GM23338 (cell line): ENCODE results near the gene SULF2.

Experiments
- CREB1 ChIP-seq: fragments of 250-450 bp; sonication (Bioruptor Pico); IDR thresholded peaks from 2 replicates; pipeline ENCODE4 v1.5.0; 2020; ENCODE audit warnings: low read depth, mild to moderate bottlenecking, moderate library complexity
- EZH2 ChIP-seq: fragments of 200-600 bp; sonication (generic); IDR thresholded peaks from one replicate; pipeline ENCODE4 v1.8.0; 2017; ENCODE audit warnings: antibody characterized with exemption, mild to moderate bottlenecking, low read depth; ENCODE audit not compliant: unreplicated experiment
- EZH2phosphoT487 ChIP-seq: fragments of 200-600 bp; sonication (generic); IDR thresholded peaks from one replicate; pipeline ENCODE4 v1.8.1; 2018; ENCODE audit warnings: antibody characterized with exemption; ENCODE audit not compliant: unreplicated experiment
- JUNB ChIP-seq: IDR thresholded peaks from one replicate; pipeline ENCODE4 v1.6.1; 2016; ENCODE audit warnings: antibody characterized with exemption; ENCODE audit not compliant: unreplicated experiment
- NANOG ChIP-seq: IDR thresholded peaks from 2 replicates; pipeline ENCODE4 v1.6.1; 2016; ENCODE audit warnings: antibody characterized with exemption, borderline replicate concordance
- POLR2AphosphoS5 ChIP-seq: IDR thresholded peaks from 2 replicates; pipeline ENCODE4 v1.6.1; 2016; ENCODE audit warnings: antibody characterized with exemption, low read depth
- STAT1 ChIP-seq: IDR thresholded peaks from one replicate; pipeline ENCODE4 v1.6.1; 2016; ENCODE audit warnings: antibody characterized with exemption; ENCODE audit not compliant: unreplicated experiment
- ZNF114 ChIP-seq: fragments of 250-450 bp; sonication (Bioruptor Pico); IDR thresholded peaks from 2 replicates; pipeline ENCODE4 v1.5.0; 2020; ENCODE audit warnings: mild to moderate bottlenecking, moderate library complexity
- ZNF331 ChIP-seq: fragments of 250-450 bp; sonication (Bioruptor Pico); IDR thresholded peaks from 2 replicates; pipeline ENCODE4 v1.5.0; 2020; ENCODE audit warnings: low read depth, mild to moderate bottlenecking, moderate library complexity
- TF ChIP-seq, protein P1 (sequence below), 2 experiments: fragments of 200-600 bp in 1 of 2; sonication (generic) in 1 of 2; conservative IDR thresholded peaks; 2 replicates each; pipeline versions ENCODE4 v1.5.1 to v1.6.1; 2016 to 2017; ENCODE audit warnings: antibody characterized with exemption in 2 of 2, low read depth in 2 of 2, mild to moderate bottlenecking in 2 of 2, moderate library complexity in 1 of 2
- TF ChIP-seq, protein P2 (sequence below): fragments of 250-450 bp; sonication (Bioruptor Pico); IDR thresholded peaks from 2 replicates; pipeline ENCODE4 v1.5.0; 2020; ENCODE audit warnings: mild to moderate bottlenecking, moderate library complexity
- TF ChIP-seq, protein P3 (sequence below): IDR thresholded peaks from one replicate; pipeline ENCODE4 v1.6.1; 2018; ENCODE audit warnings: antibody characterized with exemption; ENCODE audit not compliant: unreplicated experiment
- TF ChIP-seq, protein P4 (sequence below): IDR thresholded peaks from 2 replicates; pipeline ENCODE4 v1.6.1; 2016; ENCODE audit warnings: antibody characterized with exemption

DNA sequence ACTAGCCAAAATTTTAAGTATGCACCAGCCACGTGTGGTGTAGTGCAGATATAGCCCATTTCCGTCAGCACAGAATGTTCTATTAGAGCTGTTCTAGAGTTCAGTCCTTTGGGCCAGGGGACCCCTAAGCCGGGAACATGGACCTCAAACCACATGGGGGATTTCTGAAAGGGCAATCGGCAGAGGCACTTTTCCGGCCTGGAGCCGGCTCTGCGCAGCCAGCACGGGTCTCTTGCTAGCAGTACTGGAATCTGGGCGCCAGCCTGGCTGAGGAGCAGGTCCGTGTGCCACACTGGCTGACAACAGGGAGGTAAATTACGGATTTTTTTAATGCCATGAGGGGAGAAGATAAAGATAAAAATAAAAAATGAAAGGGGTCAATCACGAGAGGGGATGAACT is 120.5 kb downstream of the SULF2 start:
- TF ChIP-seq, protein P1, sequence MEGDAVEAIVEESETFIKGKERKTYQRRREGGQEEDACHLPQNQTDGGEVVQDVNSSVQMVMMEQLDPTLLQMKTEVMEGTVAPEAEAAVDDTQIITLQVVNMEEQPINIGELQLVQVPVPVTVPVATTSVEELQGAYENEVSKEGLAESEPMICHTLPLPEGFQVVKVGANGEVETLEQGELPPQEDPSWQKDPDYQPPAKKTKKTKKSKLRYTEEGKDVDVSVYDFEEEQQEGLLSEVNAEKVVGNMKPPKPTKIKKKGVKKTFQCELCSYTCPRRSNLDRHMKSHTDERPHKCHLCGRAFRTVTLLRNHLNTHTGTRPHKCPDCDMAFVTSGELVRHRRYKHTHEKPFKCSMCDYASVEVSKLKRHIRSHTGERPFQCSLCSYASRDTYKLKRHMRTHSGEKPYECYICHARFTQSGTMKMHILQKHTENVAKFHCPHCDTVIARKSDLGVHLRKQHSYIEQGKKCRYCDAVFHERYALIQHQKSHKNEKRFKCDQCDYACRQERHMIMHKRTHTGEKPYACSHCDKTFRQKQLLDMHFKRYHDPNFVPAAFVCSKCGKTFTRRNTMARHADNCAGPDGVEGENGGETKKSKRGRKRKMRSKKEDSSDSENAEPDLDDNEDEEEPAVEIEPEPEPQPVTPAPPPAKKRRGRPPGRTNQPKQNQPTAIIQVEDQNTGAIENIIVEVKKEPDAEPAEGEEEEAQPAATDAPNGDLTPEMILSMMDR (conservative IDR thresholded peaks at IDR 0.05; ENCODE audit: low read depth in 2 of 2), result no peak
- TF ChIP-seq POLR2AphosphoS5, result no peak
- TF ChIP-seq CREB1 (CRISPR knock-in tag), result no peak
- TF ChIP-seq, protein P2, sequence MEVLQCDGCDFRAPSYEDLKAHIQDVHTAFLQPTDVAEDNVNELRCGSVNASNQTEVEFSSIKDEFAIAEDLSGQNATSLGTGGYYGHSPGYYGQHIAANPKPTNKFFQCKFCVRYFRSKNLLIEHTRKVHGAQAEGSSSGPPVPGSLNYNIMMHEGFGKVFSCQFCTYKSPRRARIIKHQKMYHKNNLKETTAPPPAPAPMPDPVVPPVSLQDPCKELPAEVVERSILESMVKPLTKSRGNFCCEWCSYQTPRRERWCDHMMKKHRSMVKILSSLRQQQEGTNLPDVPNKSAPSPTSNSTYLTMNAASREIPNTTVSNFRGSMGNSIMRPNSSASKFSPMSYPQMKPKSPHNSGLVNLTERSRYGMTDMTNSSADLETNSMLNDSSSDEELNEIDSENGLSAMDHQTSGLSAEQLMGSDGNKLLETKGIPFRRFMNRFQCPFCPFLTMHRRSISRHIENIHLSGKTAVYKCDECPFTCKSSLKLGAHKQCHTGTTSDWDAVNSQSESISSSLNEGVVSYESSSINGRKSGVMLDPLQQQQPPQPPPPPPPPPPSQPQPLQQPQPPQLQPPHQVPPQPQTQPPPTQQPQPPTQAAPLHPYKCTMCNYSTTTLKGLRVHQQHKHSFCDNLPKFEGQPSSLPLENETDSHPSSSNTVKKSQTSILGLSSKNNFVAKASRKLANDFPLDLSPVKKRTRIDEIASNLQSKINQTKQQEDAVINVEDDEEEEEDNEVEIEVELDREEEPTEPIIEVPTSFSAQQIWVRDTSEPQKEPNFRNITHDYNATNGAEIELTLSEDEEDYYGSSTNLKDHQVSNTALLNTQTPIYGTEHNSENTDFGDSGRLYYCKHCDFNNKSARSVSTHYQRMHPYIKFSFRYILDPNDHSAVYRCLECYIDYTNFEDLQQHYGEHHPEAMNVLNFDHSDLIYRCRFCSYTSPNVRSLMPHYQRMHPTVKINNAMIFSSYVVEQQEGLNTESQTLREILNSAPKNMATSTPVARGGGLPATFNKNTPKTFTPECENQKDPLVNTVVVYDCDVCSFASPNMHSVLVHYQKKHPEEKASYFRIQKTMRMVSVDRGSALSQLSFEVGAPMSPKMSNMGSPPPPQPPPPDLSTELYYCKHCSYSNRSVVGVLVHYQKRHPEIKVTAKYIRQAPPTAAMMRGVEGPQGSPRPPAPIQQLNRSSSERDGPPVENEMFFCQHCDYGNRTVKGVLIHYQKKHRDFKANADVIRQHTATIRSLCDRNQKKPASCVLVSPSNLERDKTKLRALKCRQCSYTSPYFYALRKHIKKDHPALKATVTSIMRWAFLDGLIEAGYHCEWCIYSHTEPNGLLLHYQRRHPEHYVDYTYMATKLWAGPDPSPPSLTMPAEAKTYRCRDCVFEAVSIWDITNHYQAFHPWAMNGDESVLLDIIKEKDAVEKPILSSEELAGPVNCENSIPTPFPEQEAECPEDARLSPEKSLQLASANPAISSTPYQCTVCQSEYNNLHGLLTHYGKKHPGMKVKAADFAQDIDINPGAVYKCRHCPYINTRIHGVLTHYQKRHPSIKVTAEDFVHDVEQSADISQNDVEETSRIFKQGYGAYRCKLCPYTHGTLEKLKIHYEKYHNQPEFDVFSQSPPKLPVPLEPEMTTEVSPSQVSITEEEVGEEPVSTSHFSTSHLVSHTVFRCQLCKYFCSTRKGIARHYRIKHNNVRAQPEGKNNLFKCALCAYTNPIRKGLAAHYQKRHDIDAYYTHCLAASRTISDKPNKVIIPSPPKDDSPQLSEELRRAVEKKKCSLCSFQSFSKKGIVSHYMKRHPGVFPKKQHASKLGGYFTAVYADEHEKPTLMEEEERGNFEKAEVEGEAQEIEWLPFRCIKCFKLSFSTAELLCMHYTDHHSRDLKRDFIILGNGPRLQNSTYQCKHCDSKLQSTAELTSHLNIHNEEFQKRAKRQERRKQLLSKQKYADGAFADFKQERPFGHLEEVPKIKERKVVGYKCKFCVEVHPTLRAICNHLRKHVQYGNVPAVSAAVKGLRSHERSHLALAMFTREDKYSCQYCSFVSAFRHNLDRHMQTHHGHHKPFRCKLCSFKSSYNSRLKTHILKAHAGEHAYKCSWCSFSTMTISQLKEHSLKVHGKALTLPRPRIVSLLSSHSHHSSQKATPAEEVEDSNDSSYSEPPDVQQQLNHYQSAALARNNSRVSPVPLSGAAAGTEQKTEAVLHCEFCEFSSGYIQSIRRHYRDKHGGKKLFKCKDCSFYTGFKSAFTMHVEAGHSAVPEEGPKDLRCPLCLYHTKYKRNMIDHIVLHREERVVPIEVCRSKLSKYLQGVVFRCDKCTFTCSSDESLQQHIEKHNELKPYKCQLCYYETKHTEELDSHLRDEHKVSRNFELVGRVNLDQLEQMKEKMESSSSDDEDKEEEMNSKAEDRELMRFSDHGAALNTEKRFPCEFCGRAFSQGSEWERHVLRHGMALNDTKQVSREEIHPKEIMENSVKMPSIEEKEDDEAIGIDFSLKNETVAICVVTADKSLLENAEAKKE, result no peak
- no peak for TF ChIP-seq EZH2
- no peak for TF ChIP-seq ZNF331 (CRISPR knock-in tag)
- TF ChIP-seq EZH2phosphoT487, result no peak
- TF ChIP-seq, protein P3, sequence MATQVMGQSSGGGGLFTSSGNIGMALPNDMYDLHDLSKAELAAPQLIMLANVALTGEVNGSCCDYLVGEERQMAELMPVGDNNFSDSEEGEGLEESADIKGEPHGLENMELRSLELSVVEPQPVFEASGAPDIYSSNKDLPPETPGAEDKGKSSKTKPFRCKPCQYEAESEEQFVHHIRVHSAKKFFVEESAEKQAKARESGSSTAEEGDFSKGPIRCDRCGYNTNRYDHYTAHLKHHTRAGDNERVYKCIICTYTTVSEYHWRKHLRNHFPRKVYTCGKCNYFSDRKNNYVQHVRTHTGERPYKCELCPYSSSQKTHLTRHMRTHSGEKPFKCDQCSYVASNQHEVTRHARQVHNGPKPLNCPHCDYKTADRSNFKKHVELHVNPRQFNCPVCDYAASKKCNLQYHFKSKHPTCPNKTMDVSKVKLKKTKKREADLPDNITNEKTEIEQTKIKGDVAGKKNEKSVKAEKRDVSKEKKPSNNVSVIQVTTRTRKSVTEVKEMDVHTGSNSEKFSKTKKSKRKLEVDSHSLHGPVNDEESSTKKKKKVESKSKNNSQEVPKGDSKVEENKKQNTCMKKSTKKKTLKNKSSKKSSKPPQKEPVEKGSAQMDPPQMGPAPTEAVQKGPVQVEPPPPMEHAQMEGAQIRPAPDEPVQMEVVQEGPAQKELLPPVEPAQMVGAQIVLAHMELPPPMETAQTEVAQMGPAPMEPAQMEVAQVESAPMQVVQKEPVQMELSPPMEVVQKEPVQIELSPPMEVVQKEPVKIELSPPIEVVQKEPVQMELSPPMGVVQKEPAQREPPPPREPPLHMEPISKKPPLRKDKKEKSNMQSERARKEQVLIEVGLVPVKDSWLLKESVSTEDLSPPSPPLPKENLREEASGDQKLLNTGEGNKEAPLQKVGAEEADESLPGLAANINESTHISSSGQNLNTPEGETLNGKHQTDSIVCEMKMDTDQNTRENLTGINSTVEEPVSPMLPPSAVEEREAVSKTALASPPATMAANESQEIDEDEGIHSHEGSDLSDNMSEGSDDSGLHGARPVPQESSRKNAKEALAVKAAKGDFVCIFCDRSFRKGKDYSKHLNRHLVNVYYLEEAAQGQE, result no peak
- no peak for TF ChIP-seq STAT1
- TF ChIP-seq JUNB, result no peak
- no peak for TF ChIP-seq ZNF114 (CRISPR knock-in tag)
- TF ChIP-seq, protein P4, sequence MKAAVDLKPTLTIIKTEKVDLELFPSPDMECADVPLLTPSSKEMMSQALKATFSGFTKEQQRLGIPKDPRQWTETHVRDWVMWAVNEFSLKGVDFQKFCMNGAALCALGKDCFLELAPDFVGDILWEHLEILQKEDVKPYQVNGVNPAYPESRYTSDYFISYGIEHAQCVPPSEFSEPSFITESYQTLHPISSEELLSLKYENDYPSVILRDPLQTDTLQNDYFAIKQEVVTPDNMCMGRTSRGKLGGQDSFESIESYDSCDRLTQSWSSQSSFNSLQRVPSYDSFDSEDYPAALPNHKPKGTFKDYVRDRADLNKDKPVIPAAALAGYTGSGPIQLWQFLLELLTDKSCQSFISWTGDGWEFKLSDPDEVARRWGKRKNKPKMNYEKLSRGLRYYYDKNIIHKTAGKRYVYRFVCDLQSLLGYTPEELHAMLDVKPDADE, result no peak
- no peak for TF ChIP-seq NANOG
